Epidermal melanocyte (primary cell): ENCODE data around the gene P4HA3.
A peak's percentile ranks its signal among the peaks of the same experiment; 100 is the strongest.
"Not testable (repeated sequence)": the region's sequence is repeated elsewhere in the genome, so short reads cannot be mapped to it uniquely, and the experiment has no call there.

Source experiments
- DNase-seq: peaks from one replicate; pipeline ENCODE4 v3.0.0; 2011; ENCODE audit warnings: low spot score; ENCODE audit not compliant: insufficient read length

Gene P4HA3

GRCh38 chr11:74311352-74311926 lies at the start of gene P4HA3:
P4HA3 (minus strand) TSS chr11:74311640; CDS start chr11:74311611, 29 bp downstream.
- peak; percentile 36 for DNase-seq

- no peak for DNase-seq
Measured at GRCh38 chr11:74357449-74357848, 46.0 kb upstream of the P4HA3 start.

GRCh38 chr11:74355626-74356025 lies 44.2 kb upstream of the P4HA3 start:
- DNase-seq = no peak

GRCh38 chr11:74354036-74354435 lies 42.6 kb upstream of the P4HA3 start:
- DNase-seq = no peak

- DNase-seq = no peak
Measured at GRCh38 chr11:74347381-74347780, 35.9 kb upstream of the P4HA3 start.

GRCh38 chr11:74345420-74345819 lies 34.0 kb upstream of the P4HA3 start:
- no peak for DNase-seq

GRCh38 chr11:74341921-74342320 lies 30.5 kb upstream of the P4HA3 start:
- DNase-seq = no peak

GRCh38 chr11:74339619-74340018 lies 28.2 kb upstream of the P4HA3 start:
- DNase-seq = no peak

GRCh38 chr11:74338963-74339362 lies 27.5 kb upstream of the P4HA3 start:
- DNase-seq = no peak

GRCh38 chr11:74333193-74333592 lies 21.8 kb upstream of the P4HA3 start:
- DNase-seq = no peak

GRCh38 chr11:74332291-74332690 lies 20.9 kb upstream of the P4HA3 start:
- DNase-seq = no peak

GRCh38 chr11:74331000-74331399 lies 19.6 kb upstream of the P4HA3 start:
- not testable (repeated sequence) for DNase-seq

GRCh38 chr11:74330075-74330858 lies 18.8 kb upstream of the P4HA3 start:
- DNase-seq = no peak

- no peak for DNase-seq
Measured at GRCh38 chr11:74327076-74327475, 15.6 kb upstream of the P4HA3 start.

GRCh38 chr11:74326665-74327064 lies 15.2 kb upstream of the P4HA3 start:
- no peak for DNase-seq

- peak; percentile 66 for DNase-seq
Measured at GRCh38 chr11:74325649-74326645, 14.5 kb upstream of the P4HA3 start.

GRCh38 chr11:74322667-74323066 lies 11.2 kb upstream of the P4HA3 start:
- DNase-seq = no peak

GRCh38 chr11:74321487-74322188 lies 10.2 kb upstream of the P4HA3 start:
- DNase-seq = no peak

- DNase-seq = no peak
Measured at GRCh38 chr11:74320538-74320937, 9.1 kb upstream of the P4HA3 start.

GRCh38 chr11:74319139-74319816 lies 7.8 kb upstream of the P4HA3 start:
- DNase-seq = no peak
